GM20000 (cell line): ENCODE results near the gene ATP2B2.

ENCODE experiments used
- DNase-seq: peaks from one replicate; pipeline ENCODE4 v3.0.0; 2012; ENCODE audit warnings: low spot score
- CTCF ChIP-seq: IDR thresholded peaks from 2 replicates; pipeline ENCODE4 v1.5.1; 2012; ENCODE audit warnings: mild to moderate bottlenecking, control low read depth; ENCODE audit errors: extremely low read depth, missing control alignments

Gene ATP2B2

GRCh38 chr3:10489746-10490483 is 15.5 kb downstream of the ATP2B2 start:
- DNase-seq = no peak
- no peak for TF ChIP-seq CTCF

- DNase-seq = no peak
- no peak for TF ChIP-seq CTCF
Measured at GRCh38 chr3:10487988-10488633, 17.3 kb downstream of the ATP2B2 start.

- no peak for TF ChIP-seq CTCF
- DNase-seq = no peak
Measured at GRCh38 chr3:10485806-10486205, 19.6 kb downstream of the ATP2B2 start.

GRCh38 chr3:10485380-10485779 is 20.0 kb downstream of the ATP2B2 start:
- no peak for TF ChIP-seq CTCF
- no peak for DNase-seq

GRCh38 chr3:10484709-10485108 is 20.7 kb downstream of the ATP2B2 start:
- no peak for TF ChIP-seq CTCF
- no peak for DNase-seq

- DNase-seq = no peak
- no peak for TF ChIP-seq CTCF
Measured at GRCh38 chr3:10483686-10484345, 21.6 kb downstream of the ATP2B2 start.

- no peak for DNase-seq
- no peak for TF ChIP-seq CTCF
Measured at GRCh38 chr3:10483364-10483675, 22.1 kb downstream of the ATP2B2 start.
